Mesenchymal stem cell (in vitro differentiated cells and primary cell): ENCODE data around the gene ABAT.

ENCODE experiments used
- DNase-seq: peaks from one replicate; pipeline ENCODE4 v3.0.0-alpha.2; 2013
- H2AFZ ChIP-seq: one replicate; pipeline ENCODE4 v1.6.1; 2013; ENCODE audit warnings: low read depth, mild to moderate bottlenecking, control low read depth, inconsistent platforms, low read length, moderate library complexity
- H2AK5ac ChIP-seq: 2 replicates; pipeline ENCODE4 v1.6.1; 2013; ENCODE audit warnings: low read length, moderate library complexity, mild to moderate bottlenecking, inconsistent platforms; ENCODE audit not compliant: severe bottlenecking
- H2BK120ac ChIP-seq: one replicate; pipeline ENCODE4 v1.6.1; 2013; ENCODE audit warnings: low read depth, mild to moderate bottlenecking, inconsistent platforms, low read length, moderate library complexity
- H2BK12ac ChIP-seq, 2 experiments: one replicate each; pipeline ENCODE4 v1.6.1; 2013; ENCODE audit warnings: inconsistent platforms in 2 of 2, low read length in 2 of 2, mild to moderate bottlenecking in 2 of 2, moderate library complexity in 2 of 2, control low read depth in 1 of 2
- H2BK15ac ChIP-seq: one replicate; pipeline ENCODE4 v1.6.1; 2013; ENCODE audit warnings: mild to moderate bottlenecking, low read depth, inconsistent platforms; ENCODE audit not compliant: poor library complexity, severe bottlenecking
- H2BK5ac ChIP-seq: 2 replicates; pipeline ENCODE4 v1.6.1; 2013; ENCODE audit warnings: low read depth, mild to moderate bottlenecking, low read length, control low read depth, inconsistent platforms; ENCODE audit not compliant: poor library complexity, severe bottlenecking
- H3K14ac ChIP-seq, 2 experiments: one replicate each; pipeline ENCODE4 v1.6.1; 2013; ENCODE audit warnings: inconsistent platforms in 2 of 2, low read length in 2 of 2, control low read depth in 1 of 2, mild to moderate bottlenecking in 1 of 2, moderate library complexity in 1 of 2
- H3K18ac ChIP-seq, 2 experiments: one replicate each; pipeline ENCODE4 v1.6.1; 2013; ENCODE audit warnings: inconsistent platforms in 2 of 2, low read length in 2 of 2, control low read depth in 1 of 2, low read depth in 1 of 2, mild to moderate bottlenecking in 1 of 2
- H3K23ac ChIP-seq, 2 experiments: one replicate each; pipeline ENCODE4 v1.6.1; 2013; ENCODE audit warnings: inconsistent platforms in 2 of 2, low read length in 2 of 2, mild to moderate bottlenecking in 2 of 2, moderate library complexity in 2 of 2, control low read depth in 1 of 2
- H3K27ac ChIP-seq: 2 replicates; pipeline ENCODE4 v1.5.1; 2013; ENCODE audit warnings: mild to moderate bottlenecking, moderate library complexity, low read length, control low read depth, inconsistent platforms; ENCODE audit not compliant: poor library complexity, severe bottlenecking
- H3K27me3 ChIP-seq, 2 experiments: 2 replicates each; pipeline versions ENCODE4 v1.6.1 to v1.7.0; 2013; ENCODE audit warnings: low read length in 2 of 2, mild to moderate bottlenecking in 2 of 2, moderate library complexity in 2 of 2, control low read depth in 1 of 2, inconsistent platforms in 1 of 2; ENCODE audit not compliant: control insufficient read depth in 1 of 2, insufficient read depth in 1 of 2
- H3K36me3 ChIP-seq, 2 experiments: 2 replicates each; pipeline versions ENCODE4 v1.6.1 to v1.7.0; 2013; ENCODE audit warnings: low read length in 2 of 2, control low read depth in 1 of 2, inconsistent platforms in 1 of 2, low read depth in 1 of 2, mild to moderate bottlenecking in 1 of 2; ENCODE audit not compliant: insufficient read depth in 2 of 2, control insufficient read depth in 1 of 2
- H3K4ac ChIP-seq, 2 experiments: one replicate each; pipeline ENCODE4 v1.6.1; 2013; ENCODE audit warnings: inconsistent platforms in 2 of 2, low read length in 2 of 2, mild to moderate bottlenecking in 2 of 2, moderate library complexity in 2 of 2, control low read depth in 1 of 2, low read depth in 1 of 2
- H3K4me1 ChIP-seq: 2 replicates; pipeline ENCODE4 v1.6.1; 2013; ENCODE audit warnings: low read depth, low read length, control low read depth; ENCODE audit not compliant: control insufficient read depth, insufficient read depth
- H3K4me2 ChIP-seq: 2 replicates; pipeline ENCODE4 v1.6.1; 2013; ENCODE audit warnings: low read length, mild to moderate bottlenecking, inconsistent platforms; ENCODE audit not compliant: poor library complexity, severe bottlenecking
- H3K4me3 ChIP-seq, 2 experiments: 2 replicates each; pipeline versions ENCODE4 v1.5.1 to v1.7.0; 2013; ENCODE audit warnings: low read length in 2 of 2, mild to moderate bottlenecking in 2 of 2, control low read depth in 1 of 2, low read depth in 1 of 2; ENCODE audit not compliant: insufficient read depth in 1 of 2
- H3K79me1 ChIP-seq: replicated peaks from 2 replicates; pipeline ENCODE4 v1.6.1; 2013; ENCODE audit warnings: mild to moderate bottlenecking, control low read depth, low read length, inconsistent platforms; ENCODE audit not compliant: poor library complexity, severe bottlenecking
- H3K9ac ChIP-seq: 2 replicates; pipeline ENCODE4 v1.7.0; 2013; ENCODE audit warnings: mild to moderate bottlenecking, low read length, moderate library complexity
- H3K9me3 ChIP-seq: 2 replicates; pipeline ENCODE4 v1.7.0; 2013; ENCODE audit warnings: mild to moderate bottlenecking, low read length; ENCODE audit not compliant: control insufficient read depth
- H4K8ac ChIP-seq: one replicate; pipeline ENCODE4 v1.6.1; 2013; ENCODE audit warnings: inconsistent platforms, mild to moderate bottlenecking, low read length, moderate library complexity
- H4K91ac ChIP-seq: one replicate; pipeline ENCODE4 v1.6.1; 2013; ENCODE audit warnings: mild to moderate bottlenecking, low read length, inconsistent platforms
- WGBS: methylation state at CpG from one replicate; pipeline ENCODE4 v1.1.7; 2013; ENCODE audit warnings: mixed read lengths; 5-methylcytosine and 5-hydroxymethylcytosine counted together

Gene ABAT

GRCh38 chr16:8716052-8716451 is 41.6 kb downstream of the ABAT start:
- WGBS = 88% methylated on average over 5 of the region's 6 CpGs

GRCh38 chr16:8716592-8716991 is 42.2 kb downstream of the ABAT start:
- peaks cover 3 to 38% of the 10 kb centered on the region in 2 experiments for H3K27me3 ChIP-seq
- no peak overlapping the region for H3K18ac ChIP-seq
- no peak overlapping the region for H3K9ac ChIP-seq
- H2AK5ac ChIP-seq = no peak overlapping the region
- 84% methylated on average over 10 of the region's 10 CpGs for WGBS
- H3K79me1 ChIP-seq = no peaks in the 10 kb centered on the region
- H3K4me3 ChIP-seq = no peak overlapping the region
- no peak overlapping the region for H2BK12ac ChIP-seq
- H2AFZ ChIP-seq = no peak overlapping the region
- no peak overlapping the region for H4K8ac ChIP-seq
- H2BK5ac ChIP-seq = no peak overlapping the region
- H3K23ac ChIP-seq = no peak overlapping the region
- no peak for DNase-seq
- no peak overlapping the region for H4K91ac ChIP-seq
- H3K36me3 ChIP-seq = no peaks in the 10 kb centered on the region
- no peak overlapping the region for H3K27ac ChIP-seq
- H3K14ac ChIP-seq = no peak overlapping the region
- no peak overlapping the region for H2BK120ac ChIP-seq
- H3K4me1 ChIP-seq = peaks cover 7% of the 10 kb centered on the region
- H2BK15ac ChIP-seq = no peak overlapping the region
- H3K4ac ChIP-seq = no peak overlapping the region
- peaks cover 6% of the 10 kb centered on the region for H3K9me3 ChIP-seq
- H3K4me2 ChIP-seq = no peak overlapping the region

More at GRCh38 chr16:8716052-8716451, 41.6 kb downstream of the ABAT start:
- Histone ChIP-seq H4K8ac (no peak overlapping the region), H3K4ac (no peak overlapping the region), H2BK12ac (no peak overlapping the region), H2AK5ac (no peak overlapping the region), H3K23ac (no peak overlapping the region), H3K27me3 (peaks cover 3 to 32% of the 10 kb centered on the region in 2 experiments), H3K9me3 (peaks cover 6% of the 10 kb centered on the region), H2BK5ac (no peak overlapping the region), H3K79me1 (no peaks in the 10 kb centered on the region), H3K4me2 (no peak overlapping the region), H2BK15ac (no peak overlapping the region), H2AFZ (no peak overlapping the region), H4K91ac (no peak overlapping the region), H3K14ac (no peak overlapping the region), H3K27ac (no peak overlapping the region), H3K4me3 (no peak overlapping the region), H3K36me3 (no peaks in the 10 kb centered on the region), H3K18ac (no peak overlapping the region), H3K9ac (no peak overlapping the region), H2BK120ac (no peak overlapping the region), H3K4me1 (peaks cover 7% of the 10 kb centered on the region)
- no peak for DNase-seq

- Histone ChIP-seq H3K79me1 (no peaks in the 10 kb centered on the region), H2AK5ac (no peak overlapping the region), H3K4ac (no peak overlapping the region), H3K27ac (no peak overlapping the region), H3K27me3 (peaks cover under 1 to 38% of the 10 kb centered on the region in 2 experiments), H2BK5ac (no peak overlapping the region), H3K9me3 (peaks cover 6% of the 10 kb centered on the region), H3K23ac (no peak overlapping the region), H3K14ac (no peak overlapping the region), H3K9ac (no peak overlapping the region), H3K4me2 (no peak overlapping the region), H2BK120ac (no peak overlapping the region), H2AFZ (no peak overlapping the region), H4K91ac (no peak overlapping the region), H2BK12ac (no peak overlapping the region), H3K18ac (no peak overlapping the region), H3K4me3 (no peak overlapping the region), H3K36me3 (no peaks in the 10 kb centered on the region), H4K8ac (no peak overlapping the region), H2BK15ac (no peak overlapping the region), H3K4me1 (peaks cover 7% of the 10 kb centered on the region)
- WGBS = 100% methylated on average over 1 of the region's 2 CpGs
- DNase-seq = no peak
These were observed 43.1 kb downstream of the ABAT start for GRCh38 chr16:8717469-8717868.

- H3K9me3 ChIP-seq = peaks cover 6% of the 10 kb centered on the region
- no peak overlapping the region for H3K9ac ChIP-seq
- no peak for DNase-seq
- H4K8ac ChIP-seq = no peak overlapping the region
- no peak overlapping the region for H3K4me2 ChIP-seq
- H2BK15ac ChIP-seq = no peak overlapping the region
- H3K23ac ChIP-seq = no peak overlapping the region
- H3K27me3 ChIP-seq = peaks cover 0 to 33% of the 10 kb centered on the region in 2 experiments
- H2BK5ac ChIP-seq = no peak overlapping the region
- no peak overlapping the region for H3K4ac ChIP-seq
- WGBS = 75% methylated on average over 2 of the region's 5 CpGs
- no peak overlapping the region for H3K27ac ChIP-seq
- H3K36me3 ChIP-seq = no peaks in the 10 kb centered on the region
- peaks cover 7% of the 10 kb centered on the region for H3K4me1 ChIP-seq
- H2AFZ ChIP-seq = no peak overlapping the region
- H4K91ac ChIP-seq = no peak overlapping the region
- H3K18ac ChIP-seq = no peak overlapping the region
- H2BK120ac ChIP-seq = no peak overlapping the region
- H3K4me3 ChIP-seq = no peak overlapping the region
- H3K79me1 ChIP-seq = no peaks in the 10 kb centered on the region
- H2AK5ac ChIP-seq = no peak overlapping the region
- no peak overlapping the region for H2BK12ac ChIP-seq
- H3K14ac ChIP-seq = no peak overlapping the region
These were observed 43.5 kb downstream of the ABAT start for GRCh38 chr16:8717892-8718415.
